ENCODE data around the gene HERC3. TPM values are rescaled to one million over a fixed set of nuclear protein-coding genes. Genes with fewer than 3 reads are reported as not detected.

HERC3 gene
- total and polyA plus RNA-seq, 2 of the 13 experiments (the other 11 are each of a cell fraction or from before 2014, with no cell fraction given), result 3.8 to 6.2 TPM

GRCh38 chr4:88649716-88650115 is 57.4 kb downstream of the HERC3 start:
- H3K36me3 ChIP-seq (replicated peaks in 1 of 2; ENCODE audit: control insufficient read depth in 1 of 2, insufficient read depth in 2 of 2, low read length in 2 of 2), result no peaks in the 10 kb centered on the region; a peak in 1 of 5 replicates

GRCh38 chr4:88653371-88653946 is 61.2 kb downstream of the HERC3 start:
- intact Hi-C loops (cut with micrococcal nuclease; ENCODE audit: unreplicated experiment) (no loop called here), in situ Hi-C loops (cut with HindIII; ENCODE audit: extremely low pct_ligation_motif_present, low pct_unique_long_range_greater_than_20kb) (no loop called here)
- ATAC-seq (no peak), DNase-seq (ENCODE audit: low spot score) (no peak), FAIRE-seq (no peak)
- Histone ChIP-seq H2AFZ (ENCODE audit: low read length) (no peak overlapping the region), H3K79me2 (ENCODE audit: insufficient read depth, low read length) (no peaks in the 10 kb centered on the region), H3K4me2 (ENCODE audit: low read depth, low read length) (no peak overlapping the region), H3K27me3 (ENCODE audit: control insufficient read depth in 1 of 2, insufficient read depth in 2 of 2, low read length in 2 of 2) (no peaks in the 10 kb centered on the region), H3K36me3 (replicated peaks in 1 of 2; ENCODE audit: control insufficient read depth in 1 of 2, insufficient read depth in 2 of 2, low read length in 2 of 2) (peaks cover 0 to 3% of the 10 kb centered on the region in 2 experiments; a peak in 1 of 5 replicates), H3K4me1 (ENCODE audit: insufficient read depth, low read length) (no peaks in the 10 kb centered on the region), H4K20me1 (ENCODE audit: insufficient read depth, low read length) (no peaks in the 10 kb centered on the region), H3K4me3 (replicated peaks in 1 of 3; ENCODE audit: insufficient read depth in 1 of 3, low read depth in 2 of 3, low read length in 3 of 3) (no peak overlapping the region), H3K27ac (ENCODE audit: extremely low read length, insufficient read depth, low read length) (no peak overlapping the region), H3K9ac (ENCODE audit: insufficient read depth, low read depth, low read length) (no peak overlapping the region), H3K9me3 (ENCODE audit: low read length) (no peaks in the 10 kb centered on the region)
- ChIA-PET POLR2A (no interaction called here), CTCF (ENCODE audit: low intra/inter-chr PET ratio, low total read pairs) (no interaction called here)
- WGBS (ENCODE audit: low lambda C conversion rate), result 81% methylated on average over 4 of the region's 4 CpGs
- no TSS peak for BruUV-seq (replicated peaks)
- TF ChIP-seq ZBTB14 (CRISPR knock-in tag; IDR thresholded peaks at IDR 0.05) (no peak), ZNF574 (CRISPR knock-in tag; IDR thresholded peaks at IDR 0.05) (no peak), RAD51 (IDR thresholded peaks at IDR 0.05; ENCODE audit: borderline replicate concordance) (no peak), LCORL (IDR thresholded peaks at IDR 0.05) (no peak), LCORL (CRISPR knock-in tag; IDR thresholded peaks at IDR 0.05) (no peak), ZFP62 (CRISPR knock-in tag; IDR thresholded peaks at IDR 0.05) (no peak), TEF (CRISPR knock-in tag; IDR thresholded peaks at IDR 0.05) (no peak), PBX2 (CRISPR knock-in tag; IDR thresholded peaks at IDR 0.05) (no peak), MAFF (IDR thresholded peaks at IDR 0.05; ENCODE audit: low read depth, low read length) (no peak), EED (CRISPR knock-in tag; IDR thresholded peaks at IDR 0.05) (no peak), ZNF577 (CRISPR knock-in tag; IDR thresholded peaks at IDR 0.05; ENCODE audit: borderline replicate concordance, low read depth) (no peak), HNF4A (CRISPR knock-in tag; IDR thresholded peaks at IDR 0.05) (no peak), ZNF550 (CRISPR knock-in tag; IDR thresholded peaks at IDR 0.05; ENCODE audit: borderline replicate concordance) (no peak), KMT2B (CRISPR knock-in tag; IDR thresholded peaks at IDR 0.05) (no peak)

More at GRCh38 chr4:88649716-88650115, 57.4 kb downstream of the HERC3 start:
- Histone ChIP-seq H3K27ac (ENCODE audit: extremely low read length, insufficient read depth, low read length) (no peak overlapping the region), H2AFZ (ENCODE audit: low read length) (no peak overlapping the region), H3K9me3 (ENCODE audit: low read length) (no peaks in the 10 kb centered on the region), H3K4me1 (ENCODE audit: insufficient read depth, low read length) (no peaks in the 10 kb centered on the region), H3K9ac (ENCODE audit: insufficient read depth, low read depth, low read length) (no peak overlapping the region), H3K4me3 (replicated peaks in 1 of 3; ENCODE audit: insufficient read depth in 1 of 3, low read depth in 2 of 3, low read length in 3 of 3) (no peak overlapping the region), H3K79me2 (ENCODE audit: insufficient read depth, low read length) (no peaks in the 10 kb centered on the region), H3K4me2 (ENCODE audit: low read depth, low read length) (no peak overlapping the region), H4K20me1 (ENCODE audit: insufficient read depth, low read length) (no peaks in the 10 kb centered on the region), H3K27me3 (ENCODE audit: control insufficient read depth in 1 of 2, insufficient read depth in 2 of 2, low read length in 2 of 2) (no peaks in the 10 kb centered on the region)
- WGBS (ENCODE audit: low lambda C conversion rate), result 68% methylated on average over 3 of the region's 3 CpGs
- intact Hi-C loops (cut with micrococcal nuclease; ENCODE audit: unreplicated experiment) (no loop called here), in situ Hi-C loops (cut with HindIII; ENCODE audit: extremely low pct_ligation_motif_present, low pct_unique_long_range_greater_than_20kb) (no loop called here)
- POLR2A ChIA-PET, result no interaction called here
- no TSS peak for BruUV-seq (replicated peaks)
- CTCF ChIA-PET (ENCODE audit: low intra/inter-chr PET ratio, low total read pairs), result no interaction called here
- DNase-seq (ENCODE audit: low spot score), result no peak
- no peak for TF ChIP-seq ZSCAN31 (CRISPR knock-in tag; IDR thresholded peaks at IDR 0.05; ENCODE audit: low read depth)
- ATAC-seq, result no peak
- no peak for FAIRE-seq
